ENCODE data around the gene HIPK3.

DNA sequence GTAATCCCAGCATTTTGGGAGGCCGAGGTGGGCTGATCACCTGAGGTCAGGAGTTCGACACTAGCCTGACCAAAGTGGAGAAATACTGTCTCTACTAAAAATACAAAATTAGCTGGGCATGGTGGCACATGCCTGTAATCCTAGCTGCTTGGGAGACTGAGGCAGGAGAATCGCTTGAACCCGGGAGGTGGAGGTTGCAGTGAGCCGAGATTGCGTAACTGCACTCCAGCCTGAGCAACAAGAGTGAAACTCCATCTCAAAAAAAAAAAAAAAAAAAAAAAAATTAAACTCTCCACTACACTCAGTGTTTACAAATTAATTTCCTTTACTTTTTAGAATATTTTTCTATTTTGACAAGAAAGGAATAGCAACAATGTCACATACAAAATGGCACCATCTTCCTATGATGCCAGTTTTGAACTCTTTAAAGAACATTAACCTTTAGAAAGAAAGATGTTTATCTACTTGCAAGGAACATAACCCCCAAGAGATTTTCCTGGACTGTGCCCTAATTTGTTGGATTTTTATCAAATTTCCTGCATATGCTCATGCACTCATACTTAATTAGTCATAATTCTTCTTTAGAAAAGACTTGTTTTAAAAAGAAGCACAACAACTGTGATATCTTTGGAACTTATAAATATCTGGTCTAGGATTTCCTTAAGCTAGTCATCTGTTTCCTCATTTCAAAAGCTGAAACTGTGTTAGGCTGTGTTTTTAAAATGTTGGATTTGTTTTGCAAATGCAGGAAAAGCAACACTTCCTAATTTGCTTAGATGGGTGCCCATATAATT lies 22.6 kb upstream of the HIPK3 start:
- TF ChIP-seq POLR2A (IDR thresholded peaks at IDR 0.05; ENCODE audit: low read length) = no peak
- no peak for TF ChIP-seq GATA1 (IDR thresholded peaks at IDR 0.05; ENCODE audit: low read depth, low read length)
